GM12878 (cell line): ENCODE measurements around the gene LMAN2. TPM values are rescaled to one million over a fixed set of nuclear protein-coding genes. Genes with fewer than 3 reads are reported as not detected.

Experiments
- ATAC-seq: fragments of 200-7000 bp; cut with Tn5 transposase; 3 replicates; pipeline ENCODE4 v1.9.1; 2020; ENCODE audit warnings: mild to moderate bottlenecking, moderate library complexity
- BruUV-seq: library from RNA; stranded (reverse); fragments of 400-500 nt; replicated peaks from 2 replicates; lab custom pipeline; 2021; lab: Mats Ljungman, UMichigan
- CTCF ChIA-PET: fragments of 300-600 bp; sonication (Branson Sonifier 250); formaldehyde crosslinking; extraction: SDS; loops from one replicate; lab custom pipeline; 2021; ENCODE audit warnings: inconsistent platforms; lab: Yijun Ruan, JAX
- POLR2A ChIA-PET: fragments of 350-600 bp; formaldehyde crosslinking; extraction: SDS; loops from one replicate; lab custom pipeline; 2021; ENCODE audit warnings: inconsistent platforms; lab: Charles Lee
- RAD21 ChIA-PET: fragments of 300-600 bp; sonication (Branson Sonifier 250); formaldehyde crosslinking; loops from one replicate; lab custom pipeline; 2023; ENCODE audit warnings: antibody characterized with exemption; ENCODE audit not compliant: unreplicated experiment; lab: Charles Lee
- SMC1A ChIA-PET: fragments of 300-600 bp; sonication (Branson Sonifier 250); formaldehyde crosslinking; loops from one replicate; lab custom pipeline; 2023; ENCODE audit not compliant: unreplicated experiment, uncharacterized antibody; lab: Charles Lee
- DNase-seq: peaks from one replicate; pipeline ENCODE4 v3.0.0-alpha.2; 2011; ENCODE audit warnings: low read depth, low spot score
- FAIRE-seq: peaks from 3 replicates; lab custom pipeline; 2011; peaks lifted over from hg19 to GRCh38; lab: Jason Lieb, UNC
- H2AFZ ChIP-seq: 2 replicates; pipeline ENCODE4 v1.6.0; 2011; ENCODE audit warnings: low read depth, low read length, control low read depth; ENCODE audit not compliant: control insufficient read depth
- H3K27ac ChIP-seq: 2 replicates; pipeline ENCODE4 v1.5.1; 2011; ENCODE audit warnings: control low read depth; ENCODE audit not compliant: control insufficient read depth, insufficient read depth
- H3K27me3 ChIP-seq, 2 experiments: replicated peaks in 1 of 2; 2 replicates each; pipeline versions ENCODE4 v1.6.0 to v1.6.1; 2011; ENCODE audit warnings: low read length in 1 of 2; ENCODE audit not compliant: control insufficient read depth in 2 of 2, insufficient read depth in 2 of 2
- H3K36me3 ChIP-seq, 2 experiments: 2 replicates each; pipeline ENCODE4 v1.5.1; 2011; ENCODE audit warnings: low read length in 1 of 2; ENCODE audit not compliant: control insufficient read depth in 2 of 2, insufficient read depth in 2 of 2
- H3K4me1 ChIP-seq: 2 replicates; pipeline ENCODE4 v1.6.1; 2011; ENCODE audit warnings: mild to moderate bottlenecking, low read length, moderate library complexity, mixed read lengths; ENCODE audit not compliant: control insufficient read depth, insufficient read depth
- H3K4me2 ChIP-seq: 2 replicates; pipeline ENCODE4 v1.6.0; 2011; ENCODE audit warnings: control low read depth; ENCODE audit not compliant: control insufficient read depth, insufficient read depth
- H3K4me3 ChIP-seq: fragments of 200-600 bp; sonication (generic); 2 replicates; pipeline ENCODE4 v1.5.1; 2016
- H3K79me2 ChIP-seq: 2 replicates; pipeline ENCODE4 v1.6.0; 2011; ENCODE audit warnings: low read length; ENCODE audit not compliant: control insufficient read depth, insufficient read depth
- H3K9ac ChIP-seq: 2 replicates; pipeline ENCODE4 v1.8.0; 2011; ENCODE audit warnings: low read length, control low read depth, mixed read lengths; ENCODE audit not compliant: control insufficient read depth, insufficient read depth
- H3K9me3 ChIP-seq: replicated peaks from 3 replicates; pipeline ENCODE4 v1.5.1; 2011; ENCODE audit warnings: mild to moderate bottlenecking, low read length; ENCODE audit not compliant: control insufficient read depth, insufficient read depth
- H4K20me1 ChIP-seq: 2 replicates; pipeline ENCODE4 v1.6.0; 2011; ENCODE audit not compliant: control insufficient read depth, insufficient read depth
- BCL11A ChIP-seq: IDR thresholded peaks from 2 replicates; pipeline ENCODE4 v1.6.1; 2011; ENCODE audit warnings: low read depth, low read length
- E2F8 ChIP-seq: fragments of 450-650 bp; IDR thresholded peaks from 2 replicates; pipeline ENCODE4 v1.6.1; 2018; ENCODE audit warnings: mild to moderate bottlenecking, low read depth, moderate library complexity; ENCODE audit not compliant: partially characterized antibody
- IRF5 ChIP-seq: fragments of 450-650 bp; IDR thresholded peaks from 2 replicates; pipeline ENCODE4 v1.6.1; 2017; ENCODE audit warnings: borderline replicate concordance
- MTA2 ChIP-seq: fragments of 450-650 bp; IDR thresholded peaks from 2 replicates; pipeline ENCODE4 v1.6.1; 2016; ENCODE audit warnings: low read depth, mild to moderate bottlenecking, moderate library complexity
- SMAD5 ChIP-seq: IDR thresholded peaks from 2 replicates; pipeline ENCODE4 v1.6.1; 2016; ENCODE audit warnings: antibody characterized with exemption, low read depth
- SMARCA5 ChIP-seq: fragments of 450-650 bp; IDR thresholded peaks from 2 replicates; pipeline ENCODE4 v1.6.1; 2017; ENCODE audit warnings: mild to moderate bottlenecking
- TCF3 ChIP-seq: IDR thresholded peaks from 2 replicates; pipeline ENCODE4 v1.6.1; 2012; ENCODE audit warnings: low read depth, mild to moderate bottlenecking, low read length, borderline replicate concordance; ENCODE audit not compliant: insufficient read depth
- WGBS: methylation state at CpG from one replicate; pipeline ENCODE4 v1.1.6; 2016; ENCODE audit warnings: low lambda C conversion rate; ENCODE audit not compliant: insufficient replicate concordance, insufficient coverage; ENCODE audit errors: missing lambda C conversion rate; 5-methylcytosine and 5-hydroxymethylcytosine counted together
- in situ Hi-C: fragments of 300-500 bp; cut with MboI; formaldehyde crosslinking; loops from 9 replicates; pipeline ENCODE4 v1.14.3; 2018; ENCODE audit warnings: mixed read lengths
- intact Hi-C: fragments of 100-400 bp; cut with micrococcal nuclease; formaldehyde crosslinking; loops from one replicate; pipeline ENCODE4 v1.14.2; 2022; ENCODE audit not compliant: unreplicated experiment
- polyA plus RNA-seq, 11 experiments: library from polyadenylated mRNA; depleted of rRNA in 4 of 11; unstranded in 6 of 11; stranded (reverse) in 5 of 11; fragments of >200 nt; fragmentation: Nextera tagmentation in 4 of 11; fragmentation: Illumina TruSeq in 1 of 11; extraction: Ambion mirVana in 4 of 11; extraction: Trizol in 1 of 11; gene quantifications; 1 replicate in 1 of 11; 2 replicates in 10 of 11; pipeline versions ENCODE4 v1.2.1 to v1.2.3, GENCODE V29; 2011 to 2016; ENCODE audit warnings: inconsistent platforms in 2 of 11, missing spikeins in 2 of 11, low read depth in 1 of 11
- total RNA-seq, 4 experiments: library from RNA; depleted of rRNA in 3 of 4; stranded (reverse); fragments of >200 nt in 3 of 4; fragmentation: Illumina TruSeq in 1 of 4; extraction: Trizol in 1 of 4; gene quantifications; 2 replicates each; pipeline versions ENCODE4 v1.2.1 to v1.2.3, GENCODE V29; 2013 to 2021

Gene LMAN2
- total and polyA plus RNA-seq, 10 of the 15 experiments (the other 5 are each of a cell fraction or from before 2014, with no cell fraction given): 2.4 to 264 (median 147) TPM

- POLR2A ChIA-PET: interaction anchor here (1.0 kb wide), 1 partner anchor 78 kb away, joined by 3 read pairs; no protein-coding TSS in a partner anchor
- Histone ChIP-seq H3K27ac (no peak overlapping the region), H3K79me2 (no peaks in the 10 kb centered on the region), H3K4me2 (no peak overlapping the region), H3K4me3 (no peak overlapping the region), H2AFZ (no peak overlapping the region), H3K9ac (no peak overlapping the region), H3K9me3 (no peaks in the 10 kb centered on the region), H4K20me1 (no peaks in the 10 kb centered on the region; the same call in 1 of the 2 replicates), H3K36me3 (peaks cover 7 to 14% of the 10 kb centered on the region in 2 experiments), H3K4me1 (peaks cover 3% of the 10 kb centered on the region), H3K27me3 (no peaks in the 10 kb centered on the region)
- TF ChIP-seq E2F8 (no peak), BCL11A (no peak), SMARCA5 (no peak), TCF3 (no peak), SMAD5 (no peak), IRF5 (no peak), MTA2 (no peak)
- ATAC-seq: no peak
- RAD21 ChIA-PET: no interaction called here
- WGBS: 100% methylated on average over 1 of the region's 1 CpG
- SMC1A ChIA-PET: interaction anchor here (1.3 kb wide), 1 partner anchor 211 kb away, joined by 3 read pairs; no protein-coding TSS in a partner anchor
- no peak for DNase-seq
- TSS peak; percentile 27 for BruUV-seq
- in situ Hi-C loops (no loop called here), intact Hi-C loops (no loop called here)
- CTCF ChIA-PET: interaction anchor here (0.9 to 1.8 kb wide), 3 partner anchors 16 to 39 kb away, joined by 3 to 5 read pairs (median 3); no protein-coding TSS in a partner anchor
- FAIRE-seq: no peak
These were observed 25.5 kb downstream of the LMAN2 start for GRCh38 chr5:177325868-177326381.
